Measurements from ENCODE around the gene PITX2.

PITX2 gene

DNA sequence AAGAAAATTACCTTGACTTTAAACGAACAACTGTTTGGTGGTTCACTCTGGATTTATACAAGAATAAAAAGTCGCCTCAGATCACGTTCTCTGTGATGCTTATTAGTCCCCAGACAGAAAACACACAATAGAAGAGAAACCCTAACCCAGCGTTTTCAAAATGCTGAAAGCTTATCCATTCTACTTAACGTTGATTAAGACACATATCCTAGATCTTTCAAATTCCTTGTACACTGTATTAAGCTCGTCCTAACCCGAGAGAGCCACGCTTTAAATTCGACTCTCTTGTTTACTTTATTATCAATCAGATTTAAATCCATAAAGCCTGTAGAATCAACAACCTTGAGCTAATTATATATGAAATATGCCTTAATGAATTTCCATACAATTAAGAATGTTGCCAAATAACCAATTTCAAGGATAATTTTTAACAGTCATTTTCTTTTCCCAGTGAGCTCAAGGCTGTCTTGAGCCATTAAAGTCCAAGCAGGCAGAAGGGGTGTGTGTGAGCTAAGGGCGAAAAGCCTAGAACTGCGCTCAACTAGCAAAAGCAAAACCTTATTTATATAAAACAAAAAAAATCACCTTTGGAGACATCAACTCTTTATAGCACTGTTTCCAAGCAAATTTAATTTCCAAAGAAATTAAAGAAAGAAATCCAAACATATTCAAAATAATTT, 981 bp upstream of the PITX2 start:
- no peak for DNase-seq (ENCODE audit: low read depth)

DNA sequence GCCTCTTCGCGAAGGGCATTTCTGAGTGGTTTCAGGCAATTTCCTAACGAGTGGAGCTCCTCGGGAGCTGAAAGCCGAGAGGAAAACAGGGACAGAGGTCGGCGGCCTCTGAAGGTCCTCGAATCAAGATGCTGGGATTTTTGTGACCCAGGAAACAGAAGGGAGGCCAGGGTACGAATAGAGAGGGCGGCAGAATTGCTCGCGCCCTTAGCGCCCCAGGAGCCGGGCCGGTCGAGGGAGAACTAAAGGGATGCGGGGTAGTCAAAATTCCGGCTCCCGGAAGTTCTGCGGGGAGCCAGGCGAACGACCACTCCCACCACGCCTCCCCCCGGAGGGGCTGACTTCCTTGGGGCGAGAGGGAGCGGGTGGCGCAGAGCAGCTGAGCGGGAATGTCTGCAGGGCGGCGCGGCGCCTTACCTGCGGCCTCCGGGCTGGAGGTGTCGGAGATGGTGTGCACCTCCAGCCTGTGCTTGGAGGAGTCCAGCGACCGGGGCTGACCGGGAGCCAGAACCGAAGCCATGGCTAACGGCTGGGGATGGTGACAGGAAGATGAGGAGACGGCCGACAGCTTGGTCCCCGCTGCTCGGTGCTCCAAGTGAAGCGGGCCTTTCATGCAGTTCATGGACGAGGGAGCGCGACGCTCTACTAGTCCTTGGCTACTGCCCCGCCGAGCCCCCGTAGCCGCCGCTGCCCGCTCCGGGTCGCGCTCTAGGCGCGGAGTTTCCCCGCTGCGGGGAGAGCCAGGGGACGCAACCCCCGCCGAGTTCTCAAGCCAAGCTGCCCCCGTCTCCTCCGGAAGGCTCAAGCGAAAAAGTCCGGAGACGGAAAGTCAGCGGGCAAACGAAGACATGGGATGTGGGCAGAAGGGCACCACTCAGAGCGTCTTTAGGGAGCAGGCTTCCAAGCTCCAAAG, 782 bp downstream of the PITX2 start:
- DNase-seq (ENCODE audit: low read depth) = no peak

DNA sequence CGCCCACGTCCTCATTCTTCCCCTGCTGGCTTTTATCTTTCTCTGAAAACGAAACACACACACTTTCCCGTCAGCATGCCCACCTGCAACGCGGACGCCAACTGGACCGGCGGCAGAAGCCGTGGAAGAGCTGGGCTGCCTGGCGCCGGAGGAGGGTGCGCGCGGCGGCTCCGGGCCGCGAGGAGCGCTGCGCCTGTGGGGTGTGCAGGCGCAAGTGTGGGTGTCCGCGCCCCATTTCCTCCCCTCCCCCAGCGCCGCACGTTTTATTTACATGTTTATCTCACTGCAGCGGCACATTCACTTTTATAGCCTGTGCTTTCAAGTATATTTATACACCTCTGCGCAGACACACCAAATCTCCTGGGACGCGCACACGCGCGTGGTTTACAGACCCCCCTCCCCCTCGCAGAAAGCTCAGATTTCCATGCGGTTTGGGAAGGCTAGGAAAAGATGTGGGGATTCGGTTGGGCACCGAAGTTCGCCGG, 1.5 kb downstream of the PITX2 start:
- DNase-seq (ENCODE audit: low read depth) = no peak

DNA sequence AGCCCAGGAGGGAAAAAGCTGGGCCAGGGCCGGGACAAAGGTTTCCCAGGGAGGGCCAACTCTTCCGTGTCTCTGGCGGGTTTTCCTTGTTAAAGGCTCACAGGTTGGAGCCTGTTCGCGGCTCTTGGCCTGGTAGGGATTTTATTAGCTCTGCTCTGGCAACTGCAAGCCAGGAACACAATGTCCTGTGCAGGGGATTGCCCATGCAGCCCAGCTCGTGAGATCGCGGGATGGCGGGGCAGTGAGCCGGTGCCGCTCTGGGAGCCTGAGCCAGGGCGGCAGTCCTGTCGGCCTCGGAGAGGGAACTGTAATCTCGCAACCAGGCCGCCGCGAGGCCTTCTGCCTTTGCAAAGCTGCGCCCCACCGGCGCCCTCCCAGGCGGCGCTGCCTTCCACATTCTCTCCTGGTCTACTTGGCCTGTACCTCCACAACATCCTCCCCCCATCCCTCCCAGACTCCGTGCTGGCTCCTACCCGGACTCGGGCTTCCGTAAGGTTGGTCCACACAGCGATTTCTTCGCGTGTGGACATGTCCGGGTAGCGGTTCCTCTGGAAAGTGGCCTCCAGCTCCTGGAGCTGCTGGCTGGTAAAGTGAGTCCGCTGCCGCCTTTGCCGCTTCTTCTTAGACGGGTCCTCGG, 2.1 kb downstream of the PITX2 start:
- DNase-seq (ENCODE audit: low read depth) = no peak

DNA sequence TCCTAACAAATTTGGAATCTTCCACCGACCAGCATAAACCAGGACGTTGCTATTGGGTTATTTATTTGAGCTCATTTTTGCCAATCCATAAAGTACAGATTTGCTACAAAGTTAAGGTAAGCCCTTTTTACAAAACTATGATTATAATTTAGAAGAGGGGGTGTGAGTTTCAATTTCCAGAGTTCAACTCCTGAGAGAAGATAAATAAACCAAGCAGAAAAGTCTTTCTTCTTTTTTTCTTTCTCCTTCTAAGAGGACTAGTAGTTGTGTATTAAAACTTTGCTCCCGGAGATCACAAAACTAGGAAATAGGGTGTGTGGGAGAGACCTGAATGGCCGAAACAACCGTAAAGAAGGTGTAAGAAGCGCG, 2.6 kb downstream of the PITX2 start:
- DNase-seq (ENCODE audit: low read depth) = no peak

DNA sequence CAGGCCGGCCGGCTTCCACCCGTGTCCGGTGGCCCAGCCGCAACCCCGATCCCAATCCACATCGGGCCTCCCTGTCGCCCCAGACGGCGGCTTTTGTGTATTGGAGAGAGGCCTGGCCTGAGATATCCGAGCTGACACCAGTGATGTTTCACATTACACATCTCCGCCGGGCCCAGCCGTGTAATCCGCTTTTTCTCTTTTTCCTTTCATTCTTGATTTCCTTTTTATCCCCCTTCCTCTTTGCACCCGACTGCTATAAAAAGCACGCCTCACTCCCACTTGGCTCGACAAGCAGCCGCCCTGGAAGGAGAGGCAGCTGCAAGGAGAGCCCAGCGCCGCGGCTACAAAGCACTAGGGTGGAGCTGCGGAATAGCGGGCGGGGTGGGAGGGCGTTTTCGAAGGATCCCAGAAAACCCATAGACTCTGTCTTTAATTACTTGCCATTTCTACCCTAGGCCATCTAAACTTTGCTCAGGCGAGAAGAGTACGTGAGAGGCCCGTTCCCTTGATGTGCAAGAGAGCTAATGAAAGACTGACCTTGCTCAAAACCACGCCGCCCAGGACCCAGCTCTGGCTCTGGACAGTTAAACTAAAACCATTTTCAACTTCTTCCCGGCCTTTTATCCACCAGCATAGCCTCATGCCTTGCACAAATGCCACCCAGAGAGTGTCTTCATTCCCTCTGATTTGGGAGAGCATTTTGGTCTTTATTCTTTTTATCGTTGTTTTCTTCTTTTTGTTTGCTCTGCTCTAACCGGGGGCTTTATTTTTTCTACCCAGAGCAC, 3.2 kb downstream of the PITX2 start:
- no peak for DNase-seq (ENCODE audit: low read depth)

DNA sequence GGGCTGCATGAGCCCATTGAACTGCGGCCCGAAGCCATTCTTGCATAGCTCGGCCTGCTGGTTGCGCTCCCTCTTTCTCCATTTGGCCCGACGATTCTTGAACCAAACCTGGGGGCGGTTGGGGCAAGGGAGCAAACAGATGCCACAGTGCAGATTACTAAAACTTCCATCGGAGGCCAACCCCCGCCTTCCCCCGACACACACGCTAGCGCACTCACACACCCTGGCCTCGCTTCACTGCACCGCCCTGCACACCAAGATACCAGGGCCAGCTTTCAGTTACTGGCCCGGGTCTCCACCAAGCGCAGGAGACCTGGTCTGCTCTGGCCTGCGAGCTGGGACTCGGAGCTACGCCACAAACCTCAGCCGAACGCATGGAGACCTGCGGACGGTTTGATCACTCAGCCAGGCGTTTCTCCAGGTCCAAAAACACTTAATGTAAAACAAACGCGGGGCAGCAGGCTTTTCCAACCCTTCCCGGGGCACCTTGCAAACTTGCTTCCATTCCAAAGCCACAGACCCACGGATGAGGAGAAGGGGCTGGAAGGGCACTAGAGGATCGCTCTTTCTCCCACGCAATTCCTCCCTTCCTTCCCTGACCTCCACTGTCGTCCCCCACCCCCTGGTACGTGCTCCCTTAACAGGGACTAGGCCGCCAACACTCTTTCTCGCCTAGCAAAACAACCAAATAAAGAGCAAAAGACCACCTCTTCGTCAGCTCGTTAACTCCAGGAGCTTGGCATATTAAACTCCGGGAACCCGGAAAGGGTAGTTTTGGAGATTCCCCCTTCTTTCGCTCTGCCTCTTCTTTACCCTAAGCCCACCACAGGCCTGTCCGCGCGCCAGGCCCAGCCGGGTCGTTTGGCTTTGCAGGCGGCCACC, 4.1 kb downstream of the PITX2 start:
- DNase-seq (ENCODE audit: low read depth) = no peak

DNA sequence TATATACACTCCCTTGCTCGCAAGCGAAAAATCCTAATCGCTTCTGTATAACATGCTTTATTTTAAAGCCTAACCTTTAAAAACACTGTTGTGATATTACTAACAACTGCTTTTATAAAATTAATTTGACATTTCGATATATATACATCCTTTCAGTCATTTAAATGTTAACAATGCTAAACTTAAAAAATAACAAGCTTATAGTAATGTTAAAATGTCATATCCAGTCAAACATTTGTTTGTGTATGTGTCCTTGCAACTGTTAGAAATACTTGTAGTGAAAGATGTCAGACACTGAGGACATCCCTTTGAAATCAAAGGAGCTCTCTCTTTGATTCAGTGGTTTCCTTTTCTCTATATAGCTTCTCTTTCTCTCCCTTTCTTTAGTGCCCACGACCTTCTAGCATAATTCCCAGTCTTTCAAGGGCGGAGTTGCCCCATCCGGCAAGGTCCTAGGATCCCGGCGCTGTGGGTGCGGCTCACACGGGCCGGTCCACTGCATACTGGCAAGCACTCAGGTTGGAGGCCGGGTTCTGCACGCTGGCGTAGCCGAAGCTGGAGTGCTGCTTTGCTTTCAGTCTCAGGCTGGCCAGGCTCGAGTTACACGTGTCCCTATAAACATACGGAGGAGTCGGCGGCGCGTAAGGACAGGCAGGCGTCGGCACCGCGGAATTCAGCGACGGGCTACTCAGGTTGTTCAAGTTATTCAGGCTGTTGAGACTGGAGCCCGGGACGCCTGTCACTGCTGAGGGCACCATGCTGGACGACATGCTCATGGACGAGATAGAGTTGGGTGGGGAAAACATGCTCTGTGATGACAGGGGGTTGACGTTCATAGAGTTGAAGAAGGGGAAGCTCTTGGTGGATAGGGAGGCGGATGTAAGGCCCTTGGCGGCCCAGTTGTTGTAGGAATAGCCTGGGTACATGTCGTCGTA, 5.0 kb downstream of the PITX2 start:
- no peak for DNase-seq (ENCODE audit: low read depth)

DNA sequence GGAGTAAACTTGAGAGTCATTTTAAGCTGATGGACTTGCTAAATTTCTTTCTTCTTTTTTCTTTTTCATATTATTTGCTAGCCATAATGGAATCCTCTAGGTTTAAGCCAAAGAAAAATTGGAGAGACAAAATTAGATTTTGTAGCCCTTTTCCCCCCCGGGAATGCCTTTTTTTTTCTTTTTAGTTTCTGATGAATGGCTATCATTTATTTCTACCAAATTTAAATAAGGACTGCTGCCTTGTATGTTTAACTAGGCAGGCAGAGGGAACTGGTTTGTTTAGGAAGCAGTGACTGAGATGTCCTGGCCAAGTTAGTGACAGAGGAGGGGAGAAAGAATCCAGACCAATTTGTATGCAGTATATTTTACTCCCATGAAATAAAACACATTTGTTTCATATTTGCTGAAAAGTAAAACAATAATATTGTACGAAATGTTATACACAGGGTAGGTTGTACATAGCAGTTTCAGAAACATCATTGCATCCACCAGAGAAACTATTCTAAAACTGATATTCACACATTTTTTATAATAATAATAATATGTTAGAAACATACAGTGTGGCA, 5.7 kb downstream of the PITX2 start:
- no peak for DNase-seq (ENCODE audit: low read depth)

DNA sequence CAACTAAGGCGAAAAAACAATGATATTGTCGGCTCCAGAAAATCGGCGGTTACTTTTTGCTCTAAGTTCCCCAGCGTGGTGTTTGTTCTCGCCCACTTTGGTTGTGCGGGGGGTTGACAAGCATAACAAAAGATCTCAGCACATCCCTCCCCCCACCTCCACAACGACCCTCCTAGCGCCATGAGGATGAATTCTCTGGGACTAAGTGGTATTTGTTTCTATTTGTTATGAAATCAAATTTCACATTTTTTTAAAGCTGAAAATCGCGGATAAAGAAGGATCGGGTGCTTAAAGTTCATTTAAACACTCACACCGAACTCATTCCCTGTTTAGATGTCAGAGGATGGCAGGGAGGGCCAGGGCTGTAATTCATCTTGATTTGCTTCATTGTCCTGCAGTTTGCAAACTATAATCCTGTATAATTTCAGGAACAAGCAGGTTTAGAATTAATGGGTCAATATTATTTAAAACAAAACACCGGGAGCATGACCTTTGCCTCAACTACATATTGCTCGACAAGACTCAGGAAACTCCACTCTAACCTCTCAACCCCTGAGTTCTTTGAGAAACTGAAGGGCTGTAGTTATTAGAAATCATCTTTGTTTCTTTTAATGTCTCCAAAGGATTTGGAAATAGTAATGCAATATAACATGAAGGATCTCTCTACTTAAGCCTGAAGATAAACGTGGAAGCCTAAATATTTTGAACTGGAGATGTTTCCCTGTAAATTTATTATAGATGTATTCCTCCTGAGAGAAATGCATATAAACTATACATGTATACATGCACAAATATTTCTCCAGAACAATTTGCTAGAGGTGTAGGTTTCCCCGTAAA, 6.4 kb downstream of the PITX2 start:
- DNase-seq (ENCODE audit: low read depth) = no peak

DNA sequence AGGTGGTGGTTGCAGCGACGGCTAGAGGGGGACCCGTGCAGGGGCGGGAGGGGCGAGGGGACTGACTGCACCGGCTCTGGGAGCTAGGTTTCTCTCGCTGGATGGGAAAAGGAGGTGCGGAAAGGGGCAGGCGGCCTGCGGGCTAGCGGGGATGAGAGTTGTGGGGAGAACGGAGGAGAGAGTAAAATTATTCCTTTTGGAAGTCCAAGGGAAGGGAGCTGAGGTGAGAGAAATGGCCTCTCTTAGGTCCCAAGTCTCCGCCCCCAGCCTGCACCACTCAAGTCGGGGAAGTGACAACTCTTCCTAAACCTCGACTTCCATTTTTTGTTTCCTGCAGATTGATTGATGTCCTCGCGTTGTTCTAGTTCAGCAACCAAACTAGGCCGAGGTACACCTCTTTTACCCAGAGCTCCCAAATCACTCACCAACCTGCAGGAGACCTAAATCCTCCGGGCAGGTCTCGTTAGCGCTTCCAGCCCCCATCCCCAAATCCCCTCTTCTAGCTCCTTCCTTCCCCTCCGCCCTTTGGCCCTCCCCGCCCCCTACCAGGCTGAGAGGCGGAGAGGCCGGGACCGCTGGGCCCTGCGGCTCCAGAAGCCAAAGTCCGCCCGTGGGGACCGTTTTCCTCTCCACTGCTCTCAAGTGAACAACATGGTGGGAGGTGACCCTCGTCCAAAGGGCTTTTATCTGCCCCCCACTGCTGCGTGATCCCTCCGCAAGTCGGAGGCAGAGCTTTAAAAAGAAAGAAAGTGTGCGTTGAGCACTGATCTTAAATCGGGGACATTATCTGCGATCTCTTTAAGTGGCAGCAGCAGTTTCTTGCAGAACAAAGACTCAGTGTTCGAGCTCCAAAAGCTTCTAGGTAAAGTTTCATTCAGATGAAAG, 7.3 kb downstream of the PITX2 start:
- DNase-seq (ENCODE audit: low read depth) = no peak

DNA sequence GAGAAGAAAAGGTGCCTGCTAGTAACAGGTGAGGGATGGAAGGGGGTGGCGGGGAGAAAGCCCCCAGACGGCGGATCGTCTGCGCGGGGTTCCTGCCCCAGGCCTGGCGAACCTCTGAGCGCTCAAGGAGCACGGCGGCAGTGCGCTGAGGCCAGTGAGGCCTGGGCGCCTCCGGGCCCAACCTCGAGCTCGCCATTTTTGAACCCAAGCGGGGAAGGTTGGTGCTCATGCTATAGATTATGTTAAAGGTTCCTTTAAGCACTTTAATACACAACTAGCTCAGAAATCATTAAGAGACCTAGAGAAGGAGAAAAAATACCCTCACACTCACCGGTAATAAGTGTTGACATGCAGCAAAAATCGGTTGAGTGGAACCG, 7.9 kb downstream of the PITX2 start:
- DNase-seq (ENCODE audit: low read depth) = no peak

DNA sequence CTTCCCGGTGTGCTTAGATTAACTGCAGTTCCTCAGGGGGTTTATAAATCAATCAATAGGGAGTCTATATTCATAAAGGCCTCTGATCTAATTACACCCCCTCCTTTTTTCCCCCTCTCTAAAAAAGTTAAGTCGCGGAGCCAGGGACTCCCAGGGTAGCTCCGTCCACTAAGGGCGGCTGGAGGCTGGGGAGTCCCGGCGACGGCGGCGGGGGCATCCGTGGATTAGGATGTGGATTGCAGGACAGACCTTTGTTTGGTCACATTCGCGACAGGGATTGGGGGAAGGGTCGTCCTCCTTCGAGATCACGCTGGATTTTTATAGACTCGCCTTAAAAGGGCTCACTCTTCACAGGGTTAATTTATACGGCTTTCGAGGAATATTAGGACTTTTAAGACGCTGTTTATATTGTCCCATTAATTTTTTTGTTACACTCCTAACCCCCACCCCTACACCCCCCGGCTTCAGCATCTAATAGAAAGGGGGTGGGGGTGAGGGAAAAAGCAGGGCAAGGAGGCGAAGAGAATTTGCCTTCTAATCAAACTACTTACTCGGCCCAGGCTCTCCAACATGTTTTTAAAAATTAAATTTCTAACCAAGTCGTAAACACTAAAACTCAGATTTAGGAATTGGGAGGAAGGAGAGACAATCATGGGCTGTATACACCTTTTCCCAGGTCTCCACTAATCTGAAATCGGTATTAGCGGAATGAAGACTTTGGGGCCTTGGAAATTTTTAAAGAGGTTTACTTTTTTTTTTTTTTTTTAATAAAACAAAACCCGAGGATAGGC, 8.5 kb downstream of the PITX2 start:
- no peak for DNase-seq (ENCODE audit: low read depth)

DNA sequence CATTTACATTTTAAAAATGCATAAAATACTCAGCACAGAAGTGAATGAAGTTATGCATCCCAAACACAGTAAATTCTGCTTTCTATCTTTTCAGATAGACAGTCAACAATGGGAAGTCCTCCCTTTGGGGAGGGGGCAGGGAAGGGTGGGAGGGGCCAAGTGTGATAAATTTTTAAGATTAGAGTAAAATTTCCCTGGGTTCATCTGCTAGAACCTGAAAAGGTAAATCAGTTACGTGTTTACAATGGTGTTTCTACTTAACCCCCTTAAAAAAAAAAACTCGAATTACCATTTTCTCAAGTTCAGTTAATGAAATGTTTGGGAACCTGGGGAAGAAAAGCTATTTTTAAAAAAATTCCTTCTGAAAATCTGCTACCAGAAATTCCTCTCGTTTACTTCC, 9.1 kb downstream of the PITX2 start:
- no peak for DNase-seq (ENCODE audit: low read depth)

DNA sequence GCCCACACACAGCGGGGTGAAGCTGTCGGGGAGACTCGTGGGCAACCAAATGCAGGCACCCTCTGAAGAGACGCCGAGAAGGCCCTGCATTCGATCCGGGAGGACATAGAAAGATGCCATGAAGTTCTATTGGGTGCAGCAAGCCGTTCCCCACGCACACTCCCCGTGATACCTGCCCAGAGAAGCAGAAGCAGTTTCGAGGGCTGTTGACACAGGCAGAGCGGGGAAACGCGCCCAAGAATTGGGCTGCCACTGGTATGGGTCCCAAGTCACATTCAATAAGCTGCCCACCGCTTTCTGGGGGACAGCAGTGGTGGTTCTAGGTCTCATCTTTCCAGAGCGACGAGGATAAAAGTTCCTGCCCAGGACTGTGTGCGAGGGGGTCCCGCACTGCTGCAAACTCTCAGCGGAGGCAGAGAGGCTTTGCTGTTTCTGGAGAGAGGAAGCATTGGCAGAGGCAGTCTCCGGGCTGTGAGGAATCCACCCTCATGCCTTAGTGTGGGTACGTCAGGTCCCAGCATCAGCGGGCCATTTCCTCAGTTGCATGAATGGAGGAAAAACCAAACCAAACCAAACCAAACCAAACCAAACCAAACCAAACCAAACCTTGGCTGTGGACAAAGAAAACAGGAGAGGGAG, 10.1 kb downstream of the PITX2 start:
- DNase-seq (ENCODE audit: low read depth) = no peak

DNA sequence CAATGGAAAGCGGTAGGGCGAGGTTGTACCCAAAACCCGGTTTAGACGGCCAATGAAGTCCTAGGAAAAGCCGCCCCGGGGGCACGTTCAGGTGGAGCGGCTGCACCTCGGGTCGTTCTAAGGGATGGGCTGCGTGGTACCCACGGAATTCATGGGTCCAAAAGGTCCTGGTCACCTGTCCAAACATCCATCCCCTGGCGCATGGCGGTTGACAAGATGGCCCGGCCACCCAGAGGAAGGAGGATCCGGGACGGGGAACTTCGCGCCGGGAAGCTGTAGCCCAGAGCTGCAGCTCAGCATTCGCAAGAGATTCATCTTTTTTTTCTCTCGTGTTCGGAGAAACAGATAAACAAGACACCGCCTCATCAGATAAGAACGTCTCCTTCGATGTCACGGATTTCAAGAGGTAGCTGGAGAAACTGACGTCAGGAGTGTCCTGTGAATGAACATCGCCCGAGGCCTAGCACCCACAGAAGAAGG, 10.9 kb downstream of the PITX2 start:
- DNase-seq (ENCODE audit: low read depth) = no peak

Data from activated T-cell treated with anti-CD3 and anti-CD28 coated beads for 48 hours (primary cell).